Activated CD4-positive, alpha-beta T cell treated with anti-CD3 and anti-CD28 coated beads for 36 hours (primary cell): ENCODE results near the gene CCDC107. TPM values are rescaled to one million over a fixed set of nuclear protein-coding genes. Genes with fewer than 3 reads are reported as not detected.

ENCODE experiments used
- microRNA-seq: library from miRNA; unstranded; fragments of <30 nt; microRNA quantifications from one replicate; pipeline ENCODE4 v1.2.0, GENCODE V29; 2021; ENCODE audit warnings: borderline replicate concordance
- total RNA-seq, 2 experiments: library from RNA; stranded (reverse); gene quantifications; one replicate each; pipeline ENCODE4 v1.2.3, GENCODE V29; 2021

CCDC107 gene
- total RNA-seq, 2 experiments from 2014 or later, result 7.9 to 10.4 TPM

Small RNAs within 50 kb of the gene (microRNA-seq; reads per million reads assigned to microRNA genes)
- gene MIR6852, result not detected

Other genes starting within 250 kb of the CCDC107 start
- 1 to 10 TPM; 5.7 to 6.5 TPM for gene RUSC2, start 168.2 kb upstream of the CCDC107 start, total RNA-seq
- gene TESK1, start 53.0 kb upstream of the CCDC107 start, total RNA-seq, result 10 to 100 TPM; 23.3 to 27.7 TPM
- gene CD72, start 39.9 kb upstream of the CCDC107 start, total RNA-seq, result 1 to 10 TPM; 6.5 to 8.7 TPM
- 10 to 100 TPM; 76.5 to 80.9 TPM for gene SIT1, start 7.4 kb upstream of the CCDC107 start, total RNA-seq
- gene RMRP, start 273 bp upstream of the CCDC107 start, total RNA-seq, result over 10,000 TPM in 1 of 2 experiments, 100 to 1,000 TPM in 1; 894 to 11,462 TPM
- 10 to 100 TPM; 19.1 to 23.1 TPM for gene ARHGEF39, start 6.9 kb downstream of the CCDC107 start, total RNA-seq
- gene CA9, start 15.6 kb downstream of the CCDC107 start, total RNA-seq, result 1 to 10 TPM; 2.9 to 3.1 TPM
- gene TPM2, start 31.6 kb downstream of the CCDC107 start, total RNA-seq, result 1 to 10 TPM; 4.3 to 5.5 TPM
- 100 to 1,000 TPM; 217 to 238 TPM for gene TLN1, start 73.9 kb downstream of the CCDC107 start, total RNA-seq
- gene CREB3, start 74.4 kb downstream of the CCDC107 start, total RNA-seq, result 10 to 100 TPM; 24.0 to 26.0 TPM
- gene GBA2, start 90.9 kb downstream of the CCDC107 start, total RNA-seq, result 10 to 100 TPM; 19.6 to 23.7 TPM
- 10 to 100 TPM; 14.0 to 15.5 TPM for gene RGP1, start 91.0 kb downstream of the CCDC107 start, total RNA-seq
- gene MSMP, start 96.0 kb downstream of the CCDC107 start, total RNA-seq, result under 1 TPM in 1 of 2 experiments, not detected in 1; 0.39 TPM
- 10 to 100 TPM in 1 of 2 experiments, 1 to 10 TPM in 1; 9.3 to 10.5 TPM for gene NPR2, start 133.3 kb downstream of the CCDC107 start, total RNA-seq
- 1 to 10 TPM in 1 of 2 experiments, under 1 TPM in 1; 0.85 to 1.7 TPM for gene SPAG8, start 154.0 kb downstream of the CCDC107 start, total RNA-seq
- gene HINT2, start 156.8 kb downstream of the CCDC107 start, total RNA-seq, result 10 to 100 TPM; 47.4 to 61.1 TPM
- not detected for gene FAM221B, start 170.4 kb downstream of the CCDC107 start, total RNA-seq
- gene TMEM8B, start 170.9 kb downstream of the CCDC107 start, total RNA-seq, result 1 to 10 TPM; 5.8 to 6.9 TPM
- not detected for gene OR13J1, start 212.1 kb downstream of the CCDC107 start, total RNA-seq
- gene HRCT1, start 247.9 kb downstream of the CCDC107 start, total RNA-seq, result not detected